HepG2 (cell line): ENCODE results near the gene RMI2. TPM values are rescaled to one million over a fixed set of nuclear protein-coding genes. Genes with fewer than 3 reads are reported as not detected.

ENCODE experiments used
- ARNT2 ChIP-seq: sonication (generic); formaldehyde crosslinking; IDR thresholded peaks from 2 replicates; pipeline ENCODE4 v1.8.0; 2022; ENCODE audit warnings: mild to moderate bottlenecking, low read depth, missing genetic modification reagents, moderate library complexity
- DZIP1 ChIP-seq: sonication (generic); formaldehyde crosslinking; IDR thresholded peaks from 2 replicates; pipeline ENCODE4 v1.5.0; 2020; ENCODE audit warnings: mild to moderate bottlenecking, missing genetic modification reagents
- FOXC1 ChIP-seq: sonication (generic); formaldehyde crosslinking; IDR thresholded peaks from 2 replicates; pipeline ENCODE4 v1.8.0; 2022; ENCODE audit warnings: mild to moderate bottlenecking, missing genetic modification reagents, borderline replicate concordance
- GATAD2A ChIP-seq: IDR thresholded peaks from 2 replicates; pipeline ENCODE4 v1.6.1; 2016
- HHEX ChIP-seq: IDR thresholded peaks from 2 replicates; pipeline ENCODE4 v1.6.1; 2016; ENCODE audit warnings: control low read depth
- KAT7 ChIP-seq: IDR thresholded peaks from 2 replicates; pipeline ENCODE4 v1.6.1; 2018; ENCODE audit warnings: borderline replicate concordance, missing compliant biosample characterization
- PRDM10 ChIP-seq: sonication (generic); formaldehyde crosslinking; IDR thresholded peaks from 2 replicates; pipeline ENCODE4 v1.4.0; 2020; ENCODE audit warnings: low read depth, missing genetic modification reagents
- SNAPC4 ChIP-seq: sonication (generic); formaldehyde crosslinking; IDR thresholded peaks from 2 replicates; pipeline ENCODE4 v1.4.0; 2020; ENCODE audit warnings: mild to moderate bottlenecking, missing genetic modification reagents
- TMF1 ChIP-seq: sonication (generic); formaldehyde crosslinking; IDR thresholded peaks from 2 replicates; pipeline ENCODE4 v1.8.1; 2022; ENCODE audit warnings: low read depth, missing genetic modification reagents
- ZC3H13 ChIP-seq: sonication (generic); formaldehyde crosslinking; IDR thresholded peaks from 2 replicates; pipeline ENCODE4 v1.8.1; 2023; ENCODE audit warnings: mild to moderate bottlenecking, missing genetic modification reagents, moderate library complexity
- ZNF282 ChIP-seq: fragments of 450-650 bp; IDR thresholded peaks from 2 replicates; pipeline ENCODE4 v1.6.1; 2018; ENCODE audit not compliant: partially characterized antibody
- polyA plus RNA-seq, 8 experiments: library from polyadenylated mRNA; depleted of rRNA in 3 of 8; stranded (reverse) in 7 of 8; unstranded in 1 of 8; fragments of >200 nt; fragmentation: Illumina TruSeq in 4 of 8; extraction: Trizol in 4 of 8; gene quantifications; 2 replicates each; pipeline versions ENCODE4 v1.2.1 to v1.2.3, GENCODE V29; 2011 to 2016; ENCODE audit warnings: low read depth in 4 of 8, missing spikeins in 1 of 8, mixed read lengths in 1 of 8; ENCODE audit not compliant: insufficient read depth in 1 of 8
- total RNA-seq, 5 experiments: library from RNA; depleted of rRNA; stranded (reverse); fragments of >200 nt; fragmentation: Illumina TruSeq; extraction: Trizol; gene quantifications; 2 replicates each; pipeline ENCODE4 v1.2.3, GENCODE V29; 2016; ENCODE audit warnings: low read depth in 1 of 5
- TF ChIP-seq, protein P1 (sequence below): sonication (generic); formaldehyde crosslinking; IDR thresholded peaks from 2 replicates; pipeline ENCODE4 v1.4.0; 2020; ENCODE audit warnings: missing genetic modification reagents, mild to moderate bottlenecking, borderline replicate concordance

Gene RMI2
- total and polyA plus RNA-seq, 2 of the 13 experiments (the other 11 are each of a cell fraction or from before 2014, with no cell fraction given), result 24.5 to 55.7 TPM

DNA sequence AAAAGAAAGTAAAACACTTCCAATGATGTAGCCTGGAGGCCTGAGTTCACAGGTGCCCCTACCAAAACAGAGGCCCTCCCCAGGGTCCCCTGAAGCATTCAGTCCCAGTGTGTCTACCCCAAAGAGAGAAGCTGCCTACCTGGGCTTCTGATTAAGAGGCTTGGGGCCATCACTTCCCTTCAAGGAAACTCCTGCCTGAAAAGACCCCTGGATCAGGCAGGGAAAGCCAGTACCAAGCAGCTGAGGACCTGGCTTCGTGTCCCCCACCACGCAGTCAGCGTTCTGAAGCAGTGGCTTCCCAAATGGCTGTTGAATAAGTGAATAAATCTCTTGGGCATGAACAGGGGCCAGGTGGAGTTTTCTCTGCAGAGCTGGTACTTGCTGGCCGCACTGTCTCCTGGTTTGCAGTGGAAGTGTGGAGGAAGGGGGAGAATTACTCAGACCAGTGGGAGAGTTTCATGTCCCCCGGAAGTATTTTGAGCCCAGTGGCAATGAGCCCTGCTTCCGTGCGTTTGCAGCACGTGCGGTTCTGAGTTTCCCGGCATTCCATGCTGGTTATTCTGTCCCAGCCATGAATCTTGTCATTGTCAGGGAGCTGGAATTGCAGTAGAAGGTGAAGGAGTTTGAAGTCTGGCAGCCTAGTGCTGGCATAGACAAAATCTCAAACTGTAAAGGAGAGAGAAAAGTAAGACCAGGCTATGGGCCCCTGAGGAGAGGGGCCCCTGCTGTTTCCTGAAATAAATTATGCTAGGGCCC, 27.0 kb downstream of the RMI2 start (continued):
- TF ChIP-seq DZIP1 (CRISPR knock-in tag) (0 out of 2 replicates have a peak, but pooled peaks have one; percentile 71), KAT7 (CRISPR knock-in tag) (no peak), TMF1 (no peak), PRDM10 (0 out of 2 replicates have a peak, but pooled peaks have one; percentile 7), ARNT2 (CRISPR knock-in tag) (0 out of 2 replicates have a peak, but pooled peaks have one; percentile 0), GATAD2A (no peak), SNAPC4 (no peak), HHEX (no peak), ZC3H13 (no peak), FOXC1 (CRISPR knock-in tag) (no peak), ZNF282 (no peak)
- TF ChIP-seq, protein P1, sequence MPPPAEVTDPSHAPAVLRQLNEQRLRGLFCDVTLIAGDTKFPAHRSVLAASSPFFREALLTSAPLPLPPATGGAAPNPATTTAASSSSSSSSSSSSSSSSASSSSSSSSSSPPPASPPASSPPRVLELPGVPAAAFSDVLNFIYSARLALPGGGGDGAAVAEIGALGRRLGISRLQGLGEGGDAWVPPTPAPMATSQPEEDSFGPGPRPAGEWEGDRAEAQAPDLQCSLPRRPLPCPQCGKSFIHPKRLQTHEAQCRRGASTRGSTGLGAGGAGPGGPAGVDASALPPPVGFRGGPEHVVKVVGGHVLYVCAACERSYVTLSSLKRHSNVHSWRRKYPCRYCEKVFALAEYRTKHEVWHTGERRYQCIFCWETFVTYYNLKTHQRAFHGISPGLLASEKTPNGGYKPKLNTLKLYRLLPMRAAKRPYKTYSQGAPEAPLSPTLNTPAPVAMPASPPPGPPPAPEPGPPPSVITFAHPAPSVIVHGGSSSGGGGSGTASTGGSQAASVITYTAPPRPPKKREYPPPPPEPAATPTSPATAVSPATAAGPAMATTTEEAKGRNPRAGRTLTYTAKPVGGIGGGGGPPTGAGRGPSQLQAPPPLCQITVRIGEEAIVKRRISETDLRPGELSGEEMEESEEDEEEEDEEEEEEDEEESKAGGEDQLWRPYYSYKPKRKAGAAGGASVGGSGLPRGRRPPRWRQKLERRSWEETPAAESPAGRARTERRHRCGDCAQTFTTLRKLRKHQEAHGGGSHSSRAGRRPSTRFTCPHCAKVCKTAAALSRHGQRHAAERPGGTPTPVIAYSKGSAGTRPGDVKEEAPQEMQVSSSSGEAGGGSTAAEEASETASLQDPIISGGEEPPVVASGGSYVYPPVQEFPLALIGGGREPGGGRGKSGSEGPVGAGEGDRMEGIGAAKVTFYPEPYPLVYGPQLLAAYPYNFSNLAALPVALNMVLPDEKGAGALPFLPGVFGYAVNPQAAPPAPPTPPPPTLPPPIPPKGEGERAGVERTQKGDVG, result 0 out of 2 replicates have a peak, but pooled peaks have one; percentile 18
